NCI-H345 treated with DMSO at 0.1 percent for 48 hours (cell line): ENCODE results near the gene SCG5.

Source experiments
- DNase-seq: peaks from one replicate; lab custom pipeline; 2025; ENCODE audit not compliant: unreplicated experiment; lab: John Stamatoyannopoulos, UW

The SCG5 gene

DNA sequence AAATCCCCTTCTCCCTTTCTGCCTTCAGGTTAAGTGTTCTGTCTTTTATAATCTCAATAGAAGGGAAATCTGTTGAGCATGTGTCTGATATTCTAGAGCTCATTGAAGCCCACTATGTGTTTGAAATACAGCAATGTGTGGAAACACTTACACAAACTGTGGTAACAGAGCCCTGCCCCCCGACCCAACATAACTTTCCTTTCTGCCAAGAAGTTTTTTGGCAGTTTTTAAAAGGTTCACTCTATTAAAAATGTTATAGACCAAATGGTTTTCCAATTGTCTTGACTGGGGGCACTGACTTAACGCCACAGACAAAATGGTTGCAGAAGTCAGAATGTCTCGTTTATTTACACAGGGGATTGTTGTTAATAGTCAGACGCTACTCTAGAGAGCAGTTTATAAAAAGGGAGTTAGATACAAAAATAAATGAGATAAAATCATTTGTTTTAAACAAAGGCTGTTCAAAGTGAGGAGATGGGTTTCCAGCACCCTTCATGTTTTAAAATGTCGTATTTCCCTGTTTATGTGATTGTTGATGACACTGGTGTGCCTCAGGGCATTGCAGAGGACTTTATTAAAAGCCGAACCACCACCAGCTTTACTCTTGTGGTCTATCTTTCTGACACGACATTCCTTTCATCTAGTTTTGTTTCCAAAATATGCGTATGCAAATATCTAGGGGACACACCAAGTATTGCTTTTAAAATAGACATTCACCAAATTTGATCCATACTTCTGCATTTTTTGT is 49.6 kb downstream of the SCG5 start:
- no peak for DNase-seq

DNA sequence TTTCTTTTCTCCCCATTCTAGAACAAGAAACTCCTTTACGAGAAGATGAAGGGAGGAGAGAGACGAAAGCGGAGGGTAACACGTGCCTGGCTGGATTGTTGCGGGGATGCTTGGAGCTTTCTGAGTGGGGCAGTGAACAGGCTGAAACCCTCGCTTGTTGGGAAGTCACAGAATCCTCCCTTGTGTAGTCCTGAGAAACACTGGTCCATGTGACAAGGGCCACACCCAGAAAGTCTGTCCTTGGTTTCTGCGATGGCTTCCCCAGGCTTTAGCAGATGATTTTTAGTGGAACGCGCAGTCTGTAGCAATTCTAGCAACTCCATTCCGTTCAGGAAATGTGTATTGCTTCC is 50.2 kb downstream of the SCG5 start:
- DNase-seq, result no peak

- no peak for DNase-seq
Observed at GRCh38 chr15:32692286-32692685, 50.8 kb downstream of the SCG5 start.

DNA sequence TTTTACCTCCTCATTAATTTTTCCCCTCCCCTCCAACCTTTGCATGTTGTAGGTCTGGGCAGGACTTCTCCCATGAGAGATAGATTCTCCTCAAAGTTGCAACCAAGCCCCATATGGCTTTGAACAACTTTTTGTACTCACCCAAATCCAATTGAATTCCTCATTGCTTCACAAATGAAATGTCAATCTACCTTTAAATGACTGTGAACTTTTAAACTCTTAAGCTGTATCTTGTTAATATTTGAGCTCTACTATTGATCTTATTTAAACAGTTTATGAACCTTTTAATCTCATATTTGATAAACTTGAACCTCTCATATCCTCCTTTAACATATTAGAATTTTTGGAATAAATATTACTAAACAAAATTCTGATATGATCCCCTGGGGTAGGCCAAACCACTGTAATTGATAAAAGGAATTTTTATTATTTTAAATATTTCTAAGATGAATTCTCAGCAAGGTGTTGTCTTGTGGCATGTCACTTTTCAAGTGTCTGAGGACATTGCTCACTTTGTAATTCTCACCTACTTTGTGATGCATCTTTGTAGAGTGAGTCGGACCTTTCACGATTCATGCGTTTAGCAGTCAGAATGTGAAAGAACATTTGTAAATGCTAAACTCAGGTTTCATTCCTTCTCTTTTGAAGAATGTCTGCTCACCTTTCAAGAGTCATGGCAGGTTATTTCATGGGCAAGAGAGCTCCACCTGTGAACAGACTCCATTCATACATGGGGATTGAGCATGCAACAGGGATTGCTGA is 52.9 kb downstream of the SCG5 start:
- DNase-seq, result no peak

DNA sequence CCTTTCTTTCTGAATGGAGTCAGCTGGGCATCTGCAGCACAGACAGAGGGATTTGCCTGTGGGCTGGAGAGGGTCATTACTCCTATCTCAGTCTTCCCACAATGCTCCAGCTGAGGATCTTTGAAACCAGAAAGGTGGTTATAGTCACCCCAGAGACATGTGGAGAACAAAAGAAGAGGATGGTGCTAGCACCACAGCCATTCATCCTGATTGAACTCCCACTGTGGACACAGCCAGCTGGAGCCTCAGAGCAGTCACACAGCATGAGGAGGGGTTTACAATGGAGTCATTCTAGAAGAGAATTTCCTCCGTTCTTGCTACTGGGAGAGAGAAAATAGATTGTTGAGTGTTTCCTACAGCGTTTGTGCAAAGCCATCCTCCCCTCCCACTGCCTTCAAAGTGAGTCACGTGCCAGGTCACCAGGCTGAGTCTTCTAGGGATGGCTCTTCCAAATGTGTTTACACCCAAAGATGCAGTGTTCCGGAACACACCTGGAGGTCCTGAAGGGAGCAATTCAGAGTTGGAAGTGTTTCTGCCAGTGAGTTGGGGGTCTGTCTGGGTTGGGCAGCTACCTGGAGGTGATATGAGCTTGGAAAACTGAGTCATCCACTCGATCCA is 57.4 kb downstream of the SCG5 start:
- DNase-seq, result no peak

- DNase-seq, result no peak
Observed at GRCh38 chr15:32700501-32701150, 59.1 kb downstream of the SCG5 start.

- DNase-seq, result no peak
Observed at GRCh38 chr15:32701863-32702262, 60.4 kb downstream of the SCG5 start.

- DNase-seq, result no peak
Observed at GRCh38 chr15:32704395-32704981, 63.0 kb downstream of the SCG5 start.

- no peak for DNase-seq
Observed at GRCh38 chr15:32705446-32705845, 63.9 kb downstream of the SCG5 start.

- DNase-seq, result no peak
Observed at GRCh38 chr15:32706704-32707103, 65.2 kb downstream of the SCG5 start.

DNA sequence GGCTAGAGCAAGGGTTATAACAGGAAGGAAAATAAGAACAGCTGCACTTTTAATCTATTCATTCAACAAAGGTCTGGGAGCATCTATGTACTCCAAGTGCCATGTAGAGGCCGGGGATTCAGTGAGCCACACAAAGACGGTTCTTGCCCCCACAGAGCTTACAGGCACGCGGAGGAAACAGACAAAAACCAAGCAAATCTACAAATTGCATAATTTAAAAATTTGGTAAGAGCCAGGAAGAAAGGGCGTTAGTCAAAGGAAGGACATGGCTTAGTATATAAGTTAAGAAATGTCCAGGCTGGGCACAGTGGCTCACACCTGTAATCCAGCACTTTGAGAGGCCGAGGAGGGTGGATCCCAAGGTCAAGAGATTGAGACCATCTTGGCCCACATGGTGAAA is 65.9 kb downstream of the SCG5 start:
- DNase-seq, result no peak

DNA sequence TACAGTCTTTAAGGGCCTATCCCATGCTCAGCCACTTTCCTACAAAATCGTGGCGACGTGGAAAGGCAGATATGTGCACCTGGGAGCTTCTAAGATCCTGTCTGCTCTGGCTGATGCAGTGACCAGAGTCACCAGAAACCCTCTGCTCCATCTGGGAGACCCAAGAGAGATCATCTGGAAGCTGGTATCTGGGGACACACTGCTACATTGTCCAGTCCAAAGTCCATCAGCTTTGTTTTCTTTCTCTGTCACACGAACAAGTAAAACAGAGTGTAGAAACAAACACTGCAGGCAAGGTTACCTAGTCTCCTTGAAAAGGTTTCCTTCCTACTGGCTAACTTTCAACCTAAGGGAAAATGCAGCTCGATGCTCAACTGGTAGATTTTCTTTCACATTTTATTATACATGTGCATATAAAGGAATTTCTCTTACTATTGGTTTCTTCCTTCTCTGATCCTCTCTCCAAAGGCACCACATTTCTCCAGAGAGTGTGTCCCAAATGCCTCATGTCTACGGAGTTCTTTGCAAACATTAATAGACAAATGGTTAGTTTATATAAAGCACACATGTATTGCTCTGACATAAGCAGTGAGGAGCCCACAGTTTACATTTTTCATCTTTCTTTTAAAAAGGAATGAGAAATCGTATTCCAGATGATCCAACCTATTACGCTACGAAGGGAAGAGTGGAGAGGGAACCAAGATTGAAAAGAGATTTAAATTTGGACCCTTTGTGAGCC is 68.0 kb downstream of the SCG5 start:
- DNase-seq, result no peak

GRCh38 chr15:32715276-32715675 is 73.8 kb downstream of the SCG5 start:
- DNase-seq, result no peak

GRCh38 chr15:32716216-32716914 is 74.9 kb downstream of the SCG5 start:
- no peak for DNase-seq

DNA sequence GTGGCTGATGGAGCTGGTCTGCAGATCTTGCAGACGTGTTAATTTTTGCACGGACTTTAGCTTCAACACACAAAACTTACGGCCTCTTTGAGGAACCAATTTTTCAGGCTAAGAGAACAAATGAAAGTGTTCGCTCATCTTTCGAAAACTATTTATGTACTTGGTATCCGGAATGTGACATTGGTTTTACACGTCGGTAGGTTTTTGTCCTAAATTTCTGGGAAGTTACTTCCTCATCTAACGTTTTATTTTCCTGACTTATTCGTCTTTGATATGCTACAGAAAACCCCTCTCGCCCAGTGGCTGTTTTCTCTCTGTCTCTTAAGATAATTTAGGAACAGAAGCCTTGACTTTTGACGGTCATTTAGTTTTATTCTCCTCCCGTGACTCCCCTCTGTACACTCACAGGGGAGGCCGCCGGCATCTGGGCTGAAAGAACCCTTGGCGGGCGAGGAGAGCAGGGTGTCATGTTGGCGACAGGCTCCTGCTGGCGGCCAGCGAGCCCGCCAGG is 75.5 kb downstream of the SCG5 start:
- DNase-seq, result no peak

DNA sequence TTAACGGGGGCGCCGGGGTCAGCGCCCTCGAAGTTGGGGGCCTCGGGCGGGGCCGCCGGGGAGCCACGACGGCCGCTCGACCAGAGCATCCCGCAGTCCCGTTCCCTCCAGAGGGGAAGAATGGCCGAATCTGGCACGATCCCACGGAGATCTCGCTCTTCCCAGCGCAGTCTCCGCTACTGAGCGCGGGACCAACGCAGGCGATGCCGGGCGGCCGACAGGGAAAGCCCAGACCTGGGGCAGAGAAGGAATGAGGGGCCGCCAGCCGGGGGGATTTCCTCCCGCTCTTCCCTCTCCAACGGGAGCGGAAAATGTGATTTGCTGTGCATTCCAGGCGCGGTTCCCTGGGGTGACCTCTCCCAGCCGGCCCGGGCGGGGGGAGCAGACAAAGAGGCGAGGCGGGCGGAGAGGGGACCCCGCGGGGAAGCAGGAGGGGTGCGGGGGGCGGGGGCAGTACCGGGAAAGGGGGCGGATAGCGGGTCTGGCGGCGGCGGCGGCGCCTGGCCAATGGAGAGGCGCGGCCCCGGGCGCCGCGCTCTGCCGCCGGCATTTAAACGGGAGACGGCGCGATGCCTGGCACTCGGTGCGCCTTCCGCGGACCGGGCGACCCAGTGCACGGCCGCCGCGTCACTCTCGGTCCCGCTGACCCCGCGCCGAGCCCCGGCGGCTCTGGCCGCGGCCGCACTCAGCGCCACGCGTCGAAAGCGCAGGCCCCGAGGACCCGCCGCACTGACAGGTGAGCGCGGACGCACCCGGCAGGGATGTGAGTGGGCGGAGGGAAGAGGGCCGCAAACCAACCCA is 76.1 kb downstream of the SCG5 start, which contains the start of gene GREM1:
GREM1 (plus strand) TSS at position 579 of the 801 bp plus-strand sequence. CDS start 12,687 bp downstream, outside the sequence.
- no peak for DNase-seq

GRCh38 chr15:32718227-32718820 is 76.8 kb downstream of the SCG5 start:
- no peak for DNase-seq
